ENCODE measurements around the gene PIP4K2A. TPM values are rescaled to one million over a fixed set of nuclear protein-coding genes. Genes with fewer than 3 reads are reported as not detected.

The PIP4K2A gene
- polyA plus RNA-seq, 4 donors, result 4.5 to 11.3 (median 9.0) TPM

DNA sequence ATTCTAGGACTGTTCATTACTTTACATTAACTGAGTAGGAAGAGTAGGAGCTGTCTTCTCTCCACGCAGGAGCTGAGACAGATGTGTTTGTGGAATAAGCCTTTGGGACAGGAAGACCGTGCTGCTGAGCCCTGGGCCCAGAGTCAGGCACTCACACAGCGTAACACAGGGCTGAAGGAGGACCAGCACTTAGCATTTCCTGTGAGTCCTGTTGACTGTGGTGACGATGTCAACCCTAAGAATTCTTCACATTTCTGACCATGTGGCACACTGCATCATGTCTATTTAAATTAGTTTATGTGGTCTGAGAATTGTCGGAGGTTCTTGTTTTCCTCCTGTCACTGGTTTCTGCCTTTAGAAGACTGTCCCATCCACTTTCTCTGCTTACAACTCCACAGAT, 117.2 kb downstream of the PIP4K2A start:
- H3K4me1 ChIP-seq (ENCODE audit: control insufficient read depth in 3 of 3, insufficient read depth in 2 of 3, low read depth in 1 of 3, low read length in 2 of 3), result peaks cover 0 to 5% (median 0%) of the 10 kb centered on the region in 3 donors
- peak overlapping the region in 1 of 3 donors; percentile 55 for H3K27ac ChIP-seq (ENCODE audit: low read depth in 1 of 3, low read length in 2 of 3)
- DNase-seq, result peak; percentile 8 to 56
- H3K27me3 ChIP-seq (ENCODE audit: control insufficient read depth in 3 of 3, insufficient read depth in 3 of 3, low read length in 3 of 3), result no peaks in the 10 kb centered on the region
- H3K36me3 ChIP-seq (ENCODE audit: control insufficient read depth in 3 of 3, insufficient read depth in 2 of 3, low read depth in 1 of 3, low read length in 3 of 3), result peaks cover 0 to 7% (median 0%) of the 10 kb centered on the region in 3 donors
- no peaks in the 10 kb centered on the region for H3K9me3 ChIP-seq (ENCODE audit: control insufficient read depth in 2 of 2, insufficient read depth in 1 of 2, low read depth in 1 of 2, low read length in 1 of 2)
- no peak for FAIRE-seq
- H3K4me3 ChIP-seq (ENCODE audit: low read depth in 1 of 3, low read length in 3 of 3), result no peak overlapping the region
- WGBS, 3 donors, result 61 to 85% (median 66%) methylated on average over 5 of the region's 5 CpGs

DNA sequence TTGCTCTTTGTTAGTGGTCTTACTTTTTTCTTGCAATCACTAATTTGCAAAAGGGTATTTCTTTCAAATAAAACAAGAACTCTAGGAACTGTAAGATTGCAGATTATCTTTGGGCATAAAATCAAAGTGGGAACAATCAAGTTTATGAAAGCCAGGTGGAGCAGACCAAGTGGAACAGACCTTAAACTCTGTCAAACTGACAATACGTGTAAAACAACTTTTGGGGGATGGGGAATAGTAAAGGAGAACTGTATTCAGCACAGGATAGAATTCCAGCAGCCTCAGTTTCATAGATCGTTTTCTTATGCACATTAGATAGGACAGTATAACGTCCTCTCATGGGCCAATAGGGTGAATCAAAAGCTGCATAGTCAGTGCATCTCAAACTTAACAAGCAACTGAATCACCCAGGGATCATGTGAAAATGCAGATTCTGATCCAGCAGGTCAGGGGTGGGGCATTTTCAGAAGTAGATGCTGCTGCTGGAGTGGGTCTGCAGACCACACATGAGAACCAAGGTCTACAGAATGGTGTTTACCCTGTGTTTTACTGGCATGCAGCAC, 120.7 kb downstream of the PIP4K2A start:
- Histone ChIP-seq H3K27me3 (ENCODE audit: control insufficient read depth in 3 of 3, insufficient read depth in 3 of 3, low read length in 3 of 3) (no peaks in the 10 kb centered on the region), H3K9me3 (ENCODE audit: control insufficient read depth in 2 of 2, insufficient read depth in 1 of 2, low read depth in 1 of 2, low read length in 1 of 2) (no peaks in the 10 kb centered on the region), H3K4me3 (ENCODE audit: low read depth in 1 of 3, low read length in 3 of 3) (no peak overlapping the region), H3K36me3 (ENCODE audit: control insufficient read depth in 3 of 3, insufficient read depth in 2 of 3, low read depth in 1 of 3, low read length in 3 of 3) (peaks cover 0 to 7% (median 3%) of the 10 kb centered on the region in 3 donors), H3K27ac (ENCODE audit: low read depth in 1 of 3, low read length in 2 of 3) (no peak overlapping the region), H3K4me1 (ENCODE audit: control insufficient read depth in 3 of 3, insufficient read depth in 2 of 3, low read depth in 1 of 3, low read length in 2 of 3) (no peaks in the 10 kb centered on the region)
- FAIRE-seq (no peak), DNase-seq (no peak)
- 28 to 79% (median 62%) methylated on average over 3 of the region's 3 CpGs for WGBS, 3 donors

DNA sequence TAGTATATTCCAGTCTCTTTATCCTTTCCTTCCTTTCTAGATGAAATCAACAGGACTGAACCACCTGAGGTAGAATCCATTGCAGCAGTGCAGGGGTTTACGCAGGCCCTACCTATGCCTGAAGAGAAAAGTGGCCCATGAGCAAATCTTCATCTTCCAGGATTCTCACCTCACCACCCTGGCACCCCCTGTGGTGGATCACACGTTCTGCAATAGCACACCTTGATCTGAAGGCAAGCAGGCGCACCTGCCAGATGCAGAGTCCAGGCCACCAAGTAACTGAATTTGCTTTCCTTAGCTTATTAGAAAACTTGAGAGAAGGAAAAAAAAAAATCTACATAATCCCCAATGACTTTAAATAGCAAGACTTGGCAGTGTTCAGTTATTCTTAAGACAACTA, 121.4 kb downstream of the PIP4K2A start:
- peaks cover 0 to 7% (median 3%) of the 10 kb centered on the region in 3 donors for H3K36me3 ChIP-seq (ENCODE audit: control insufficient read depth in 3 of 3, insufficient read depth in 2 of 3, low read depth in 1 of 3, low read length in 3 of 3)
- FAIRE-seq, result no peak
- no peaks in the 10 kb centered on the region for H3K9me3 ChIP-seq (ENCODE audit: control insufficient read depth in 2 of 2, insufficient read depth in 1 of 2, low read depth in 1 of 2, low read length in 1 of 2)
- no peaks in the 10 kb centered on the region for H3K27me3 ChIP-seq (ENCODE audit: control insufficient read depth in 3 of 3, insufficient read depth in 3 of 3, low read length in 3 of 3)
- no peak overlapping the region for H3K27ac ChIP-seq (ENCODE audit: low read depth in 1 of 3, low read length in 2 of 3)
- no peaks in the 10 kb centered on the region for H3K4me1 ChIP-seq (ENCODE audit: control insufficient read depth in 3 of 3, insufficient read depth in 2 of 3, low read depth in 1 of 3, low read length in 2 of 3)
- no peak for DNase-seq
- no peak overlapping the region for H3K4me3 ChIP-seq (ENCODE audit: low read depth in 1 of 3, low read length in 3 of 3)
- 75 to 88% (median 86%) methylated on average over 3 of the region's 3 CpGs for WGBS, 3 donors

DNA sequence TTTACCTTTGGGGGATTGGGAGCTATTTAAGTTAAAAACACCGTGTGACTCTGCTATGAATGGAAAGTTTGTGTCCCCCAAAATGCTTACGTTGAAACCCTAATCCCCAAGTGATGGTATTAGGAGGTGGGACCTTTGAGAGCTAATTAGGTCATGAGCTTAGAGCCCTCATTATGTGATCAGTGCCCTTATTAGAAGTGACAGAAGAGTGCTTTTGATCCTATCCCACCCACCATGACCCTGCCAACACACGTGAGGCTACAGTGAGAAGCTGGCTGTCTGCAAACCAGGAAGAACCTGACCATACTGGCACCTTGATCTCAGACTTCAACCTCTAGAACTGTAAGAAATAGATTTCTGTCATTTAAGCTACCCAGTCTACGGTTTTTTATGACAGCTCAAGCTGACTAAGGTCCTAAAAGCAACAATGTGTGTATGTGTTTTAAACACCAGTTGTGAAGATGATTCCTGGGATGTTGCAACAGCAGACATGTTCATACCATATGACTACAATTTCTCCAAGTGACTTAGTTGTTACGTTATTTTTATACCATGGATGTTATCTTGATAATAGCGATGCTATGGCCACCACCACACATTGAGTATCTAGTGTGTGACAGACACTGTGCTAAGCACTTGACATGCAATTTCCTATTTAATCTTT, 124.4 kb downstream of the PIP4K2A start:
- no peak overlapping the region for H3K27ac ChIP-seq (ENCODE audit: low read depth in 1 of 3, low read length in 2 of 3)
- WGBS, 3 donors, result 71 to 76% (median 73%) methylated on average over 6 of the region's 6 CpGs
- H3K27me3 ChIP-seq (ENCODE audit: control insufficient read depth in 3 of 3, insufficient read depth in 3 of 3, low read length in 3 of 3), result no peaks in the 10 kb centered on the region
- H3K9me3 ChIP-seq (ENCODE audit: control insufficient read depth in 2 of 2, insufficient read depth in 1 of 2, low read depth in 1 of 2, low read length in 1 of 2), result no peaks in the 10 kb centered on the region
- no peaks in the 10 kb centered on the region for H3K4me1 ChIP-seq (ENCODE audit: control insufficient read depth in 3 of 3, insufficient read depth in 2 of 3, low read depth in 1 of 3, low read length in 2 of 3)
- peaks cover 2 to 14% (median 3%) of the 10 kb centered on the region in 3 donors for H3K36me3 ChIP-seq (ENCODE audit: control insufficient read depth in 3 of 3, insufficient read depth in 2 of 3, low read depth in 1 of 3, low read length in 3 of 3)
- DNase-seq, result peak in 1 of 2 donors; percentile 11
- no peak for FAIRE-seq
- H3K4me3 ChIP-seq (ENCODE audit: low read depth in 1 of 3, low read length in 3 of 3), result no peak overlapping the region

DNA sequence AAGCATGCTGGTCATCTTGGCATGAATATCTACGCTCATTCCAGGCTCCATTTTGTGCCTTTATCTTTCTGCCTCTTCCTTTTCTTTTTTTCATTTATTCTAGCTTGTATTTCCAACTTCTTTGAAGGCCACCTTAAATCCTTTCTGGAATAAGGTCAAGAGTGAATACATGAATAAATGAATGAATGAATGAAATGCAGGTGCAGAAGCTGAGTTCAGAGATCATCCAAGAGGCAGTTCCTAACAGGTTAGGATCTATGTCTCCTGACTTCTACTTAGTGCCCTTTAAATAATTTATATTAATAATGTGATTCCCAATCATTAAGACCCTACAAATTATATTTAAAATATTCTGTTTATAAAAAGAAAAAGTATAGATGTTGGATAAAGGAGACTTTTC, 125.9 kb downstream of the PIP4K2A start:
- no peak overlapping the region for H3K27ac ChIP-seq (ENCODE audit: low read depth in 1 of 3, low read length in 2 of 3)
- FAIRE-seq (no peak), DNase-seq (no peak)
- no peaks in the 10 kb centered on the region for H3K4me1 ChIP-seq (ENCODE audit: control insufficient read depth in 3 of 3, insufficient read depth in 2 of 3, low read depth in 1 of 3, low read length in 2 of 3)
- H3K36me3 ChIP-seq (ENCODE audit: control insufficient read depth in 3 of 3, insufficient read depth in 2 of 3, low read depth in 1 of 3, low read length in 3 of 3), result peaks cover 2 to 18% (median 3%) of the 10 kb centered on the region in 3 donors
- no peaks in the 10 kb centered on the region for H3K27me3 ChIP-seq (ENCODE audit: control insufficient read depth in 3 of 3, insufficient read depth in 3 of 3, low read length in 3 of 3)
- H3K9me3 ChIP-seq (ENCODE audit: control insufficient read depth in 2 of 2, insufficient read depth in 1 of 2, low read depth in 1 of 2, low read length in 1 of 2), result no peaks in the 10 kb centered on the region
- H3K4me3 ChIP-seq (ENCODE audit: low read depth in 1 of 3, low read length in 3 of 3), result no peak overlapping the region
- 92 to 100% (median 99%) methylated on average over 1 of the region's 1 CpG for WGBS, 3 donors

DNA sequence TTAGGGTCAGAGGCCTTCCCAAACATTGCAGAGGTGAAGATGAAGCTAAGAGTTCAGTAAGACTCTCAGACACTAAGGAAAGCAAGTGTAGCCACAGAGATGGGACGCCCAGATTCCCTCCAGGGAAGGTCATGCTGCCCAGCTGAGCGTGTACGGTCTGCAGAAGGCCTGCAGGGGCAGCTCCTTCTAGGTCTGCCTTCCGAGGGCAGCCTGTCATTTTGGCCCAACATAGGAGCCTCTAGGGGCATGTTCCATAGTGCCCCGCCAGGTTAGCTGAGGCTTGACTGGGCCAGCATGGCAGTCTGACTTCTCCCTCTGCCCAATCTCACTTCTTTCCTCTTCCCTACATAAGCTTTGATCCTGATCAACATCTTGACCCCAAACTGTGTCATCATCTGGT, 130.7 kb downstream of the PIP4K2A start:
- peaks cover 0 to 21% (median 2%) of the 10 kb centered on the region in 3 donors for H3K36me3 ChIP-seq (ENCODE audit: control insufficient read depth in 3 of 3, insufficient read depth in 2 of 3, low read depth in 1 of 3, low read length in 3 of 3)

DNA sequence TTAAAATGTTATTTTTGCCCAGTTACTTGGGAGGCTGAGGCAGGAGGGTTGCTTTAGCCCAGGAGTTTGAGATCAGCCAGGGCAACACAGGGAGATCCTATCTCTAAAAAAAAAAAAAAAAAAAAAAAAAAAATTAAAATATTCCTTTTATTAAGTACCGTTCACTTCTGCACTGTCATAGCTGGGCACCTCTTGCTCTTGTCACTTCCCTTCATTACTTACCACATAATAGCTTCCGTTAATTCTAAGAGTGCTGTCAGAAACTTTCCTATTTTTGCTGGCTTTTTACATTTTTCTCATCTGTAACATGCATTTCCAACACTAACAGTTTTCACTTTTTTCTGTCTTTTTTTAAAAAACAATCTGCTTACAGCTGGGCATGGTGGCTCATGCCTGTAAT, 132.9 kb downstream of the PIP4K2A start:
- Histone ChIP-seq H3K27ac (ENCODE audit: low read depth in 1 of 3, low read length in 2 of 3) (no peak overlapping the region), H3K4me1 (ENCODE audit: control insufficient read depth in 3 of 3, insufficient read depth in 2 of 3, low read depth in 1 of 3, low read length in 2 of 3) (peaks cover 0 to 4% (median 0%) of the 10 kb centered on the region in 3 donors), H3K27me3 (ENCODE audit: control insufficient read depth in 3 of 3, insufficient read depth in 3 of 3, low read length in 3 of 3) (no peaks in the 10 kb centered on the region), H3K9me3 (ENCODE audit: control insufficient read depth in 2 of 2, insufficient read depth in 1 of 2, low read depth in 1 of 2, low read length in 1 of 2) (no peaks in the 10 kb centered on the region), H3K36me3 (ENCODE audit: control insufficient read depth in 3 of 3, insufficient read depth in 2 of 3, low read depth in 1 of 3, low read length in 3 of 3) (peaks cover 2 to 22% (median 3%) of the 10 kb centered on the region in 3 donors), H3K4me3 (ENCODE audit: low read depth in 1 of 3, low read length in 3 of 3) (no peak overlapping the region)
- DNase-seq (no peak), FAIRE-seq (no peak)
- WGBS, 3 donors, result 85 to 96% (median 95%) methylated on average over 2 of the region's 2 CpGs

More for the DNA sequence above, 130.7 kb downstream of the PIP4K2A start:
- no peak overlapping the region for H3K4me3 ChIP-seq (ENCODE audit: low read depth in 1 of 3, low read length in 3 of 3)
- FAIRE-seq, result no peak
- no peak overlapping the region for H3K27ac ChIP-seq (ENCODE audit: low read depth in 1 of 3, low read length in 2 of 3)
- peaks cover 0 to 4% (median 0%) of the 10 kb centered on the region in 3 donors for H3K4me1 ChIP-seq (ENCODE audit: control insufficient read depth in 3 of 3, insufficient read depth in 2 of 3, low read depth in 1 of 3, low read length in 2 of 3)
- no peaks in the 10 kb centered on the region for H3K27me3 ChIP-seq (ENCODE audit: control insufficient read depth in 3 of 3, insufficient read depth in 3 of 3, low read length in 3 of 3)
- no peak for DNase-seq
- H3K9me3 ChIP-seq (ENCODE audit: control insufficient read depth in 2 of 2, insufficient read depth in 1 of 2, low read depth in 1 of 2, low read length in 1 of 2), result no peaks in the 10 kb centered on the region
- WGBS, 3 donors, result 83 to 93% (median 86%) methylated on average over 5 of the region's 5 CpGs

DNA sequence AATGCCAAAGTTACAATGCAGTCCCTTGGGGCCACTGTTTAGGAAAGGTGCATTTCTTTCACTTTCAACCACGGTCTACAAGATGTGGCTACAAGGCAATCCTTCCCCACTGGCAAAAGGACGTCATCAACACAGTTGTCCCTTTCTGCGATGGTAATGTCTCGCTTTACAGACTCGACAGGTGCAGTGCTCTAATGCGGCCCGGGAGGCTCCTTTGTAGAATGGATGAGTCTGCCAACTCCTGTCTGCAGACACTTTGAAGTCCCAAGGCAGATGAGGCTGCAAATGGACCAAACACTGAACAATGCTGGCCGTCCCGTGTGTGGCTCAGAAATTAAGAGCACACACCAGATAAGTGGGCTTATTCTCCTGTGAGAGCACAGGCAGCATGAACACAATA, 133.7 kb downstream of the PIP4K2A start:
- Histone ChIP-seq H3K4me1 (ENCODE audit: control insufficient read depth in 3 of 3, insufficient read depth in 2 of 3, low read depth in 1 of 3, low read length in 2 of 3) (peaks cover 0 to 4% (median 0%) of the 10 kb centered on the region in 3 donors), H3K9me3 (ENCODE audit: control insufficient read depth in 2 of 2, insufficient read depth in 1 of 2, low read depth in 1 of 2, low read length in 1 of 2) (no peaks in the 10 kb centered on the region), H3K27ac (ENCODE audit: low read depth in 1 of 3, low read length in 2 of 3) (no peak overlapping the region), H3K36me3 (ENCODE audit: control insufficient read depth in 3 of 3, insufficient read depth in 2 of 3, low read depth in 1 of 3, low read length in 3 of 3) (peaks cover 2 to 25% (median 3%) of the 10 kb centered on the region in 3 donors), H3K4me3 (ENCODE audit: low read depth in 1 of 3, low read length in 3 of 3) (no peak overlapping the region), H3K27me3 (ENCODE audit: control insufficient read depth in 3 of 3, insufficient read depth in 3 of 3, low read length in 3 of 3) (no peaks in the 10 kb centered on the region)
- 85 to 87% (median 86%) methylated on average over 9 of the region's 9 CpGs for WGBS, 3 donors
- FAIRE-seq (no peak), DNase-seq (no peak)

All from small intestine (tissue), 7 donors.